ENCODE data around the gene TNFRSF6B. TPM values are rescaled to one million over a fixed set of nuclear protein-coding genes. Genes with fewer than 3 reads are reported as not detected.
"Not testable (repeated sequence)": the region's sequence is repeated elsewhere in the genome, so short reads cannot be mapped to it uniquely, and the experiment has no call there.

Gene TNFRSF6B
- total RNA-seq, 5 donors from 2014 or later (not counting 1 experiment from before 2014, with no cell fraction given) = 0.37 to 1.5 (median 0.91) TPM; not detected in 1

- Histone ChIP-seq H3K36me3 (ENCODE audit: control insufficient read depth in 2 of 2, extremely low read depth in 1 of 2, insufficient read depth in 1 of 2, low read length in 1 of 2) (peaks cover 25 to 54% of the 10 kb centered on the region in 2 donors), H3K27ac (ENCODE audit: low read length) (no peak overlapping the region), H3K4me1 (ENCODE audit: control insufficient read depth in 1 of 2, extremely low read depth in 1 of 2, insufficient read depth in 2 of 2, low read length in 2 of 2) (no peaks in the 10 kb centered on the region), H3K27me3 (replicated peaks in 1 of 2; ENCODE audit: control insufficient read depth in 2 of 2, extremely low read depth in 1 of 2, insufficient read depth in 2 of 2, low read length in 1 of 2) (no peaks in the 10 kb centered on the region), H3K9me3 (no peaks in the 10 kb centered on the region), H3K4me3 (ENCODE audit: control insufficient read depth in 1 of 2, extremely low read depth in 1 of 2, low read length in 1 of 2) (no peak overlapping the region)
- no peak for DNase-seq
- ATAC-seq (replicated peaks in 1 of 4) = no peak
- Mint-ChIP-seq H3K9me3 (no peaks in the 10 kb centered on the region), H3K4me3 (no peak overlapping the region), H3K27ac (no peak overlapping the region), H3K27me3 (no peaks in the 10 kb centered on the region), H3K4me1 (peaks cover 2 to 5% (median 4%) of the 10 kb centered on the region in 3 donors), H3K36me3 (peaks cover 23% of the 10 kb centered on the region)
- ChIA-PET CTCF (no interaction called here), POLR2A (interaction anchor here in 1 of 2 donors (0.6 kb wide), 1 partner anchor 373 kb away, joined by 3 read pairs; no protein-coding TSS in a partner anchor)
- WGBS (ENCODE audit: insufficient coverage) = 85% methylated on average over 15 of the region's 18 CpGs
Measured at GRCh38 chr20:63664861-63665594, 31.4 kb upstream of the TNFRSF6B start.

GRCh38 chr20:63665708-63666107 lies 30.7 kb upstream of the TNFRSF6B start:
- Mint-ChIP-seq H3K9me3 (no peaks in the 10 kb centered on the region), H3K4me1 (no peaks in the 10 kb centered on the region), H3K27me3 (no peaks in the 10 kb centered on the region), H3K36me3 (peaks cover 25% of the 10 kb centered on the region), H3K4me3 (no peak overlapping the region), H3K27ac (no peak overlapping the region)
- Histone ChIP-seq H3K9me3 (no peaks in the 10 kb centered on the region), H3K27ac (ENCODE audit: low read length) (no peak overlapping the region), H3K27me3 (replicated peaks in 1 of 2; ENCODE audit: control insufficient read depth in 2 of 2, extremely low read depth in 1 of 2, insufficient read depth in 2 of 2, low read length in 1 of 2) (no peaks in the 10 kb centered on the region), H3K36me3 (ENCODE audit: control insufficient read depth in 2 of 2, extremely low read depth in 1 of 2, insufficient read depth in 1 of 2, low read length in 1 of 2) (peaks cover 25 to 54% of the 10 kb centered on the region in 2 donors), H3K4me1 (ENCODE audit: control insufficient read depth in 1 of 2, extremely low read depth in 1 of 2, insufficient read depth in 2 of 2, low read length in 2 of 2) (no peaks in the 10 kb centered on the region), H3K4me3 (ENCODE audit: control insufficient read depth in 1 of 2, extremely low read depth in 1 of 2, low read length in 1 of 2) (no peak overlapping the region)
- POLR2A ChIA-PET = no interaction called here
- DNase-seq = no peak
- ATAC-seq (replicated peaks in 1 of 4) = no peak
- CTCF ChIA-PET = no interaction called here
- 95% methylated on average over 11 of the region's 14 CpGs for WGBS (ENCODE audit: insufficient coverage)

- POLR2A ChIA-PET = no interaction called here
- Histone ChIP-seq H3K27ac (ENCODE audit: low read length) (no peak overlapping the region), H3K27me3 (replicated peaks in 1 of 2; ENCODE audit: control insufficient read depth in 2 of 2, extremely low read depth in 1 of 2, insufficient read depth in 2 of 2, low read length in 1 of 2) (no peaks in the 10 kb centered on the region), H3K4me1 (ENCODE audit: control insufficient read depth in 1 of 2, extremely low read depth in 1 of 2, insufficient read depth in 2 of 2, low read length in 2 of 2) (no peaks in the 10 kb centered on the region), H3K36me3 (ENCODE audit: control insufficient read depth in 2 of 2, extremely low read depth in 1 of 2, insufficient read depth in 1 of 2, low read length in 1 of 2) (peaks cover 20 to 43% of the 10 kb centered on the region in 2 donors), H3K4me3 (ENCODE audit: control insufficient read depth in 1 of 2, extremely low read depth in 1 of 2, low read length in 1 of 2) (no peak overlapping the region), H3K9me3 (no peaks in the 10 kb centered on the region)
- Mint-ChIP-seq H3K36me3 (peaks cover 19% of the 10 kb centered on the region), H3K4me1 (no peaks in the 10 kb centered on the region), H3K4me3 (no peak overlapping the region), H3K27me3 (no peaks in the 10 kb centered on the region), H3K27ac (no peak overlapping the region), H3K9me3 (no peaks in the 10 kb centered on the region)
- CTCF ChIA-PET = no interaction called here
- ATAC-seq (replicated peaks in 1 of 4) = no peak
- no peak for DNase-seq
- 95% methylated on average over 12 of the region's 16 CpGs for WGBS (ENCODE audit: insufficient coverage)
Measured at GRCh38 chr20:63667858-63668257, 28.6 kb upstream of the TNFRSF6B start.

GRCh38 chr20:63668351-63668750 lies 28.1 kb upstream of the TNFRSF6B start:
- ATAC-seq (replicated peaks in 1 of 4) (no peak), DNase-seq (no peak)
- WGBS (ENCODE audit: insufficient coverage) = 100% methylated on average over 7 of the region's 11 CpGs
- no peak overlapping the region for H3K4me3 ChIP-seq (ENCODE audit: control insufficient read depth in 1 of 2, extremely low read depth in 1 of 2, low read length in 1 of 2)
- H3K27me3 ChIP-seq (replicated peaks in 1 of 2; ENCODE audit: control insufficient read depth in 2 of 2, extremely low read depth in 1 of 2, insufficient read depth in 2 of 2, low read length in 1 of 2) = no peaks in the 10 kb centered on the region
- no peaks in the 10 kb centered on the region for H3K9me3 Mint-ChIP-seq
- ChIA-PET POLR2A (no interaction called here), CTCF (no interaction called here)
- H3K27ac Mint-ChIP-seq = no peak overlapping the region
- no peaks in the 10 kb centered on the region for H3K4me1 Mint-ChIP-seq
- no peaks in the 10 kb centered on the region for H3K4me1 ChIP-seq (ENCODE audit: control insufficient read depth in 1 of 2, extremely low read depth in 1 of 2, insufficient read depth in 2 of 2, low read length in 2 of 2)
- no peaks in the 10 kb centered on the region for H3K9me3 ChIP-seq
- H3K36me3 ChIP-seq (ENCODE audit: control insufficient read depth in 2 of 2, extremely low read depth in 1 of 2, insufficient read depth in 1 of 2, low read length in 1 of 2) = peaks cover 16 to 38% of the 10 kb centered on the region in 2 donors
- no peak overlapping the region for H3K4me3 Mint-ChIP-seq
- no peaks in the 10 kb centered on the region for H3K27me3 Mint-ChIP-seq
- no peak overlapping the region for H3K27ac ChIP-seq (ENCODE audit: low read length)
- H3K36me3 Mint-ChIP-seq = peaks cover 19% of the 10 kb centered on the region

GRCh38 chr20:63671695-63672094 lies 24.8 kb upstream of the TNFRSF6B start:
- H3K27me3 ChIP-seq (replicated peaks in 1 of 2; ENCODE audit: control insufficient read depth in 2 of 2, extremely low read depth in 1 of 2, insufficient read depth in 2 of 2, low read length in 1 of 2); H3K9me3 ChIP-seq; H3K27ac Mint-ChIP-seq; H3K4me3 Mint-ChIP-seq; H3K27ac ChIP-seq (ENCODE audit: low read length); H3K27me3 Mint-ChIP-seq; H3K9me3 Mint-ChIP-seq; POLR2A ChIA-PET; H3K4me1 Mint-ChIP-seq; H3K4me1 ChIP-seq (ENCODE audit: control insufficient read depth in 1 of 2, extremely low read depth in 1 of 2, insufficient read depth in 2 of 2, low read length in 2 of 2); DNase-seq; ATAC-seq (replicated peaks in 1 of 4); H3K4me3 ChIP-seq (ENCODE audit: control insufficient read depth in 1 of 2, extremely low read depth in 1 of 2, low read length in 1 of 2): not testable (repeated sequence)
- peaks cover 7 to 24% of the 10 kb centered on the region in 2 donors for H3K36me3 ChIP-seq (ENCODE audit: control insufficient read depth in 2 of 2, extremely low read depth in 1 of 2, insufficient read depth in 1 of 2, low read length in 1 of 2)
- peaks cover 25% of the 10 kb centered on the region for H3K36me3 Mint-ChIP-seq
- 100% methylated on average over 4 of the region's 12 CpGs for WGBS (ENCODE audit: insufficient coverage)
- CTCF ChIA-PET = interaction anchor here in 1 of 2 donors (0.7 kb wide), 1 partner anchor 88 kb away, joined by 3 read pairs; no protein-coding TSS in a partner anchor

GRCh38 chr20:63672666-63673065 lies 23.8 kb upstream of the TNFRSF6B start:
- Mint-ChIP-seq H3K27me3 (no peaks in the 10 kb centered on the region), H3K4me3 (no peak overlapping the region), H3K4me1 (no peaks in the 10 kb centered on the region), H3K36me3 (peaks cover 25% of the 10 kb centered on the region), H3K9me3 (no peaks in the 10 kb centered on the region), H3K27ac (no peak overlapping the region)
- Histone ChIP-seq H3K4me3 (ENCODE audit: control insufficient read depth in 1 of 2, extremely low read depth in 1 of 2, low read length in 1 of 2) (no peak overlapping the region), H3K27me3 (replicated peaks in 1 of 2; ENCODE audit: control insufficient read depth in 2 of 2, extremely low read depth in 1 of 2, insufficient read depth in 2 of 2, low read length in 1 of 2) (no peaks in the 10 kb centered on the region), H3K27ac (ENCODE audit: low read length) (no peak overlapping the region), H3K9me3 (no peaks in the 10 kb centered on the region), H3K4me1 (ENCODE audit: control insufficient read depth in 1 of 2, extremely low read depth in 1 of 2, insufficient read depth in 2 of 2, low read length in 2 of 2) (no peaks in the 10 kb centered on the region), H3K36me3 (ENCODE audit: control insufficient read depth in 2 of 2, extremely low read depth in 1 of 2, insufficient read depth in 1 of 2, low read length in 1 of 2) (peaks cover 7 to 17% of the 10 kb centered on the region in 2 donors)
- ChIA-PET POLR2A (no interaction called here), CTCF (interaction anchor here in 1 of 2 donors (0.6 kb wide), 1 partner anchor 18 kb away, joined by 3 read pairs; no protein-coding TSS in a partner anchor)
- no peak for ATAC-seq (replicated peaks in 1 of 4)
- 97% methylated on average over 9 of the region's 10 CpGs for WGBS (ENCODE audit: insufficient coverage)
- no peak for DNase-seq
